ENCODE measurements around the gene UNC13A.

DNA sequence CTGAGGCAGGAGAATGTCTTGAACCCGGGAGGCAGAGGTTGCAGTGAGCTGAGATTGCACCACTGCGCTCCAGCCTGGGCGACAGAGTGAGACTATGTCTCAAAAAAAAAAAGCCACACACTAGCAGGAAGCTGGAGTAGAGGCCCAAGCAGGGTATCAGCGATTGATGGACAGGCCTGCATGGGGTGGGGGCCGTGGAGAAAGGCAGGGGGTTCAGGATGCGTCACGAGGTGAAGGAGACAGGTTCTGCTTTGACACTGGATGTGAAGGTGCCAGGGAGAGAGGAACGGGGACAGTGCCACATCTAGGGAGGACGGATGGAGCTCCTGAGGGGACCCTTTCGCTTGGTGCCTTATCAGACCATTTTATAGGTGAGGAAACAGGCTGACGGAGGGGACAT lies 125.6 kb downstream of the UNC13A start:
- TF ChIP-seq, protein P1, sequence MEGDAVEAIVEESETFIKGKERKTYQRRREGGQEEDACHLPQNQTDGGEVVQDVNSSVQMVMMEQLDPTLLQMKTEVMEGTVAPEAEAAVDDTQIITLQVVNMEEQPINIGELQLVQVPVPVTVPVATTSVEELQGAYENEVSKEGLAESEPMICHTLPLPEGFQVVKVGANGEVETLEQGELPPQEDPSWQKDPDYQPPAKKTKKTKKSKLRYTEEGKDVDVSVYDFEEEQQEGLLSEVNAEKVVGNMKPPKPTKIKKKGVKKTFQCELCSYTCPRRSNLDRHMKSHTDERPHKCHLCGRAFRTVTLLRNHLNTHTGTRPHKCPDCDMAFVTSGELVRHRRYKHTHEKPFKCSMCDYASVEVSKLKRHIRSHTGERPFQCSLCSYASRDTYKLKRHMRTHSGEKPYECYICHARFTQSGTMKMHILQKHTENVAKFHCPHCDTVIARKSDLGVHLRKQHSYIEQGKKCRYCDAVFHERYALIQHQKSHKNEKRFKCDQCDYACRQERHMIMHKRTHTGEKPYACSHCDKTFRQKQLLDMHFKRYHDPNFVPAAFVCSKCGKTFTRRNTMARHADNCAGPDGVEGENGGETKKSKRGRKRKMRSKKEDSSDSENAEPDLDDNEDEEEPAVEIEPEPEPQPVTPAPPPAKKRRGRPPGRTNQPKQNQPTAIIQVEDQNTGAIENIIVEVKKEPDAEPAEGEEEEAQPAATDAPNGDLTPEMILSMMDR (IDR thresholded peaks at IDR 0.05; ENCODE audit: insufficient read depth, low read depth, low read length): no peak
- TF ChIP-seq EZH2 (IDR thresholded peaks at IDR 0.05; ENCODE audit: insufficient read depth, low read length): no peak
